ENCODE data around the gene PADI2. TPM values are rescaled to one million over a fixed set of nuclear protein-coding genes. Genes with fewer than 3 reads are reported as not detected.

PADI2 gene
- total RNA-seq, 1 donor from 2014 or later: under 0.01 TPM

- no peak for DNase-seq (ENCODE audit: low read depth in 2 of 2)
Observed at GRCh38 chr1:17023573-17023972, 95.7 kb downstream of the PADI2 start.

- no peak for DNase-seq (ENCODE audit: low read depth in 2 of 2)
Observed at GRCh38 chr1:17023102-17023501, 96.1 kb downstream of the PADI2 start.

- DNase-seq (ENCODE audit: low read depth in 2 of 2): no peak
Observed at GRCh38 chr1:17021896-17022295, 97.4 kb downstream of the PADI2 start.

- no peak for DNase-seq (ENCODE audit: low read depth in 2 of 2)
Observed at GRCh38 chr1:17020502-17020901, 98.7 kb downstream of the PADI2 start.

- DNase-seq (ENCODE audit: low read depth in 2 of 2): no peak
Observed at GRCh38 chr1:17018849-17019248, 100.4 kb downstream of the PADI2 start.

GRCh38 chr1:17017435-17017834 lies 101.8 kb downstream of the PADI2 start:
- no peak for DNase-seq (ENCODE audit: low read depth in 2 of 2)

Other genes with a start within 250 kb of the PADI2 start
- under 0.01 TPM in 2 replicates for gene RNU1-2, start 223.5 kb downstream of the PADI2 start, total RNA-seq
- gene CROCC, start 197.5 kb downstream of the PADI2 start, total RNA-seq: 11.4 and 14.2 TPM in 2 replicates
- gene MFAP2, start 138.8 kb downstream of the PADI2 start, total RNA-seq: 8.9 and 55.3 TPM in 2 replicates
- 25.0 and 55.6 TPM in 2 replicates for gene ATP13A2, start 107.5 kb downstream of the PADI2 start, total RNA-seq
- 134 and 143 TPM in 2 replicates for gene SDHB, start 65.4 kb downstream of the PADI2 start, total RNA-seq
- under 0.01 and 0.13 TPM in 2 replicates for gene PADI1, start 85.7 kb upstream of the PADI2 start, total RNA-seq
- gene PADI3, start 129.6 kb upstream of the PADI2 start, total RNA-seq: not detected in 2 replicates
- gene PADI4, start 188.7 kb upstream of the PADI2 start, total RNA-seq: not detected in 2 replicates